ENCODE measurements around the gene UFD1.

DNA sequence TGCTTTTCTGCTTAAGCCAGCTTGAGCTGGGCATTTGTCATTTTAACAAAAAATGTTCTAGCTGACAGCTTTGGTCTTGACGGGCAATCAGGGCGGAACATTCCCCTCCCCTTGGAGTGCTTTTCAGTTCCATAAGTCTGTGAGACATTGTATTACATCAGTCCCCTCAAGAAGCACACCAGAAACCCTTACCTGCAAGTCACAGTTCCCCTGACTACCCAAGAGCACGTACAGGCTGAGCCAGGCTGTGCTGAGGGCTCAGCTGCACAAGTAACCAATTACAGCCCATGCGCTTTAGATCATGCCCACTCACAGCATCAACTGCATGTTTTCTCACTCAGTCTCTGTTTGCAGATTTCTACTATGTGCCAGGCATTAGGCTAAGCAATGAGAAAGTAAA, 66.5 kb downstream of the UFD1 start:
- TF ChIP-seq, protein P1, sequence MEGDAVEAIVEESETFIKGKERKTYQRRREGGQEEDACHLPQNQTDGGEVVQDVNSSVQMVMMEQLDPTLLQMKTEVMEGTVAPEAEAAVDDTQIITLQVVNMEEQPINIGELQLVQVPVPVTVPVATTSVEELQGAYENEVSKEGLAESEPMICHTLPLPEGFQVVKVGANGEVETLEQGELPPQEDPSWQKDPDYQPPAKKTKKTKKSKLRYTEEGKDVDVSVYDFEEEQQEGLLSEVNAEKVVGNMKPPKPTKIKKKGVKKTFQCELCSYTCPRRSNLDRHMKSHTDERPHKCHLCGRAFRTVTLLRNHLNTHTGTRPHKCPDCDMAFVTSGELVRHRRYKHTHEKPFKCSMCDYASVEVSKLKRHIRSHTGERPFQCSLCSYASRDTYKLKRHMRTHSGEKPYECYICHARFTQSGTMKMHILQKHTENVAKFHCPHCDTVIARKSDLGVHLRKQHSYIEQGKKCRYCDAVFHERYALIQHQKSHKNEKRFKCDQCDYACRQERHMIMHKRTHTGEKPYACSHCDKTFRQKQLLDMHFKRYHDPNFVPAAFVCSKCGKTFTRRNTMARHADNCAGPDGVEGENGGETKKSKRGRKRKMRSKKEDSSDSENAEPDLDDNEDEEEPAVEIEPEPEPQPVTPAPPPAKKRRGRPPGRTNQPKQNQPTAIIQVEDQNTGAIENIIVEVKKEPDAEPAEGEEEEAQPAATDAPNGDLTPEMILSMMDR (conservative IDR thresholded peaks at IDR 0.05 in 1 of 2, IDR thresholded peaks at IDR 0.05 in 1 of 2; ENCODE audit: low read depth in 1 of 2, low read length in 2 of 2) = no peak
- TF ChIP-seq EZH2 (IDR thresholded peaks at IDR 0.05; ENCODE audit: low read length, missing control alignments) = no peak

All from fibroblast of lung (primary cell).